ENCODE data around the gene SRRM4. TPM values are rescaled to one million over a fixed set of nuclear protein-coding genes. Genes with fewer than 3 reads are reported as not detected.

Gene SRRM4
- total RNA-seq, 4 donors from 2014 or later: under 0.01 to 0.14 (median 0.09) TPM; not detected in 1

- Histone ChIP-seq H3K36me3 (no peaks in the 10 kb centered on the region), H3K4me3 (no peak overlapping the region), H3K9me3 (no peaks in the 10 kb centered on the region), H3K4me1 (no peaks in the 10 kb centered on the region), H3K27ac (no peak overlapping the region), H3K27me3 (no peaks in the 10 kb centered on the region)
- TF ChIP-seq, protein P1, sequence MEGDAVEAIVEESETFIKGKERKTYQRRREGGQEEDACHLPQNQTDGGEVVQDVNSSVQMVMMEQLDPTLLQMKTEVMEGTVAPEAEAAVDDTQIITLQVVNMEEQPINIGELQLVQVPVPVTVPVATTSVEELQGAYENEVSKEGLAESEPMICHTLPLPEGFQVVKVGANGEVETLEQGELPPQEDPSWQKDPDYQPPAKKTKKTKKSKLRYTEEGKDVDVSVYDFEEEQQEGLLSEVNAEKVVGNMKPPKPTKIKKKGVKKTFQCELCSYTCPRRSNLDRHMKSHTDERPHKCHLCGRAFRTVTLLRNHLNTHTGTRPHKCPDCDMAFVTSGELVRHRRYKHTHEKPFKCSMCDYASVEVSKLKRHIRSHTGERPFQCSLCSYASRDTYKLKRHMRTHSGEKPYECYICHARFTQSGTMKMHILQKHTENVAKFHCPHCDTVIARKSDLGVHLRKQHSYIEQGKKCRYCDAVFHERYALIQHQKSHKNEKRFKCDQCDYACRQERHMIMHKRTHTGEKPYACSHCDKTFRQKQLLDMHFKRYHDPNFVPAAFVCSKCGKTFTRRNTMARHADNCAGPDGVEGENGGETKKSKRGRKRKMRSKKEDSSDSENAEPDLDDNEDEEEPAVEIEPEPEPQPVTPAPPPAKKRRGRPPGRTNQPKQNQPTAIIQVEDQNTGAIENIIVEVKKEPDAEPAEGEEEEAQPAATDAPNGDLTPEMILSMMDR (IDR thresholded peaks at IDR 0.05): no peak
- TF ChIP-seq POLR2A (IDR thresholded peaks at IDR 0.05): no peak
- intact Hi-C loops (cut with DNase I; ENCODE audit: low total_unique reads): loop anchor here (5.0 kb wide), 1 partner anchor 294 kb away; no protein-coding TSS in a partner anchor
- DNase-seq: no peak
These were observed 136.6 kb downstream of the SRRM4 start for GRCh38 chr12:119117936-119118335.

DNA sequence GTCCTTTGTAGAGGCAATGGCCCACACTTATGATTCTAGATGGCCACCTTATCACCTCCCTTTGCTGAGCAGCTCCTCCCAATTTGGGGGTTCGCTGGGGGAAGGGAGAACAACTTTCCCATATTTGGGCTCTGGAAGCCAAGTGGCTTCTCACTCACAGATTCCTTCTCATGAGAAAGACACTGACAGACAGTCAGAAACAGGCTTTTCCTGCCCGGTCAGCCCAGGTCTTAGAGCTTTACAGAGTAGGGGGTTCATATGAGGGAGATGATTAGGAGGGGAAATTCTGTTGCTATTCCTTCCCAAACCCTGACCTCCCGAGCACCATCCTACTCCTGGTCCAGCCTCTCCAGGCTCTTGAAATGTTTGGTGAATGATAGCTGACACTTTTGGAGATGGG, 137.3 kb downstream of the SRRM4 start:
- Histone ChIP-seq H3K4me1 (no peaks in the 10 kb centered on the region), H3K27me3 (no peaks in the 10 kb centered on the region), H3K9me3 (no peaks in the 10 kb centered on the region), H3K27ac (no peak overlapping the region), H3K4me3 (no peak overlapping the region), H3K36me3 (no peaks in the 10 kb centered on the region)
- no peak for DNase-seq
- TF ChIP-seq, protein P1 (IDR thresholded peaks at IDR 0.05): no peak
- TF ChIP-seq POLR2A (IDR thresholded peaks at IDR 0.05): no peak
- intact Hi-C loops (cut with DNase I; ENCODE audit: low total_unique reads): loop anchor here (5.0 kb wide), 1 partner anchor 294 kb away; no protein-coding TSS in a partner anchor

DNA sequence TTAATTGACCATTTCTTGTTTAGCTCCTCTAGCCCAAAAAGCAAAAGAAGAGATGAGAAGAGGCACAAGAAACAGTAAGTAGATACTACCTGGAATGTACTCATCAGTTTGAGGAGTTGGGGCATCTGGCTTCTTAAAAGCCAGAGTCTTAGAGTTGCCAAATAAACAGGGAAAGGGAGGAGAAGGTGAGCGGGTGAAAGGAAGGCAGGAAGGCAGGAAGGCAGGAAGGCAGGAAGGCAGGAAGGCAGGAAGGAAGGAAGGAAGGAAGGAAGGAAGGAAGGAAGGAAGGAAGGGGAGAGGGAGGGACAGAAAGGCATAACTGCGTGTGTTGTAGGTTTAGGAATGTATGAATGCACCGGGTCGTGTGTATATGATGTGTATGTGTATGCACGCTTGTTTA, 140.7 kb downstream of the SRRM4 start:
- Histone ChIP-seq H3K4me1 (no peaks in the 10 kb centered on the region), H3K4me3 (no peak overlapping the region), H3K36me3 (no peaks in the 10 kb centered on the region), H3K9me3 (no peaks in the 10 kb centered on the region), H3K27me3 (no peaks in the 10 kb centered on the region), H3K27ac (no peak overlapping the region)
- DNase-seq: no peak
- TF ChIP-seq, protein P1 (IDR thresholded peaks at IDR 0.05): no peak
- TF ChIP-seq POLR2A (IDR thresholded peaks at IDR 0.05): no peak
- intact Hi-C loops (cut with DNase I; ENCODE audit: low total_unique reads): no loop called here

- intact Hi-C loops (cut with DNase I; ENCODE audit: low total_unique reads): no loop called here
- Histone ChIP-seq H3K36me3 (no peaks in the 10 kb centered on the region), H3K27ac (no peak overlapping the region), H3K4me3 (no peak overlapping the region), H3K27me3 (no peaks in the 10 kb centered on the region), H3K4me1 (no peaks in the 10 kb centered on the region), H3K9me3 (no peaks in the 10 kb centered on the region)
- no peak for DNase-seq
- TF ChIP-seq, protein P1 (IDR thresholded peaks at IDR 0.05): no peak
- TF ChIP-seq POLR2A (IDR thresholded peaks at IDR 0.05): no peak
These were observed 141.4 kb downstream of the SRRM4 start for GRCh38 chr12:119122751-119123150.

GRCh38 chr12:119128527-119128926, 147.2 kb downstream of the SRRM4 start:
- Histone ChIP-seq H3K27me3 (no peaks in the 10 kb centered on the region), H3K9me3 (no peaks in the 10 kb centered on the region), H3K4me1 (no peaks in the 10 kb centered on the region), H3K4me3 (no peak overlapping the region), H3K36me3 (no peaks in the 10 kb centered on the region), H3K27ac (no peak overlapping the region)
- TF ChIP-seq, protein P1 (IDR thresholded peaks at IDR 0.05): no peak
- TF ChIP-seq POLR2A (IDR thresholded peaks at IDR 0.05): no peak
- no peak for DNase-seq
- intact Hi-C loops (cut with DNase I; ENCODE audit: low total_unique reads): no loop called here

Measured in uterus (tissue), 4 donors.